Endodermal cell (in vitro differentiated cells): Measurements from ENCODE around the gene CAPZB. TPM values are rescaled to one million over a fixed set of nuclear protein-coding genes. Genes with fewer than 3 reads are reported as not detected.

ENCODE experiments used
- DNase-seq: peaks from one replicate; pipeline ENCODE4 v3.0.0-alpha.2; 2017
- H3K27ac ChIP-seq: 2 replicates; pipeline ENCODE4 v1.5.1; 2013; ENCODE audit warnings: mild to moderate bottlenecking, low read depth, low read length, moderate library complexity
- H3K27me3 ChIP-seq: 2 replicates; pipeline ENCODE4 v1.6.1; 2013; ENCODE audit warnings: mild to moderate bottlenecking, low read length, moderate library complexity; ENCODE audit not compliant: insufficient read depth, control insufficient read depth, poor library complexity, severe bottlenecking
- H3K36me3 ChIP-seq: 2 replicates; pipeline ENCODE4 v1.7.0; 2013; ENCODE audit warnings: mild to moderate bottlenecking, low read length, moderate library complexity; ENCODE audit not compliant: control insufficient read depth, insufficient read depth
- H3K4me1 ChIP-seq: one replicate; pipeline ENCODE4 v1.7.0; 2013; ENCODE audit warnings: low read length; ENCODE audit not compliant: control insufficient read depth, insufficient read depth
- H3K4me3 ChIP-seq: 2 replicates; pipeline ENCODE4 v1.5.1; 2013; ENCODE audit warnings: mild to moderate bottlenecking, low read length, moderate library complexity
- H3K9ac ChIP-seq: 2 replicates; pipeline ENCODE4 v1.6.1; 2013; ENCODE audit warnings: mild to moderate bottlenecking, low read length, moderate library complexity; ENCODE audit not compliant: poor library complexity, severe bottlenecking; ENCODE audit errors: extremely low read depth
- H3K9me3 ChIP-seq: 2 replicates; pipeline ENCODE4 v1.6.1; 2013; ENCODE audit warnings: mild to moderate bottlenecking, low read length, moderate library complexity; ENCODE audit not compliant: control insufficient read depth
- H3K27ac Mint-ChIP-seq: 2 replicates; pipeline ENCODE4 v1.8.0; 2020; ENCODE audit warnings: mixed read lengths
- H3K27me3 Mint-ChIP-seq: 2 replicates; pipeline ENCODE4 v1.8.0; 2021; ENCODE audit warnings: mild to moderate bottlenecking, mixed read lengths; ENCODE audit not compliant: insufficient read depth
- H3K36me3 Mint-ChIP-seq: 2 replicates; pipeline ENCODE4 v1.8.0; 2020; ENCODE audit warnings: low read depth, mixed read lengths
- H3K4me1 Mint-ChIP-seq: 2 replicates; pipeline ENCODE4 v1.8.0; 2020; ENCODE audit warnings: mixed read lengths
- H3K4me3 Mint-ChIP-seq: 2 replicates; pipeline ENCODE4 v1.8.0; 2020; ENCODE audit warnings: mild to moderate bottlenecking, moderate library complexity, mixed read lengths
- H3K9me3 Mint-ChIP-seq: 2 replicates; pipeline ENCODE4 v1.8.0; 2020; ENCODE audit warnings: mild to moderate bottlenecking, mixed read lengths
- WGBS, 2 experiments: methylation state at CpG; one replicate each; pipeline versions ENCODE4 v1.1.5 to v1.1.7; 2013; ENCODE audit warnings: missing lambda C conversion rate in 2 of 2, mixed read lengths in 1 of 2; ENCODE audit not compliant: insufficient coverage in 1 of 2, insufficient read length in 1 of 2; 5-methylcytosine and 5-hydroxymethylcytosine counted together
- total RNA-seq, 2 donors: library from RNA; stranded (reverse); fragmentation: NEBNext Ultra II Directional in 1 of 2; extraction: Animal tissue kit (Norgen Biotek cat#: 25700) in 1 of 2; gene quantifications; 2 replicates in 1 of 2; 3 replicates in 1 of 2; pipeline ENCODE4 v1.2.1, GENCODE V29; 2021
- TF ChIP-seq, protein P1 (sequence below): fragments of 200-600 bp; sonication (generic); conservative IDR thresholded peaks from 2 replicates; pipeline ENCODE4 v1.5.0; 2021; ENCODE audit warnings: antibody characterized with exemption, mild to moderate bottlenecking

Gene CAPZB
- total RNA-seq, 2 donors from 2014 or later: 334 to 362 TPM

- no peak overlapping the region for H3K9ac ChIP-seq
- H3K27ac ChIP-seq: no peak overlapping the region
- 81 to 85% methylated on average over 9 to 10 of the region's 10 CpGs for WGBS, 2 experiments
- H3K27me3 ChIP-seq: no peaks in the 10 kb centered on the region
- DNase-seq: peak; percentile 39
- TF ChIP-seq, protein P1, sequence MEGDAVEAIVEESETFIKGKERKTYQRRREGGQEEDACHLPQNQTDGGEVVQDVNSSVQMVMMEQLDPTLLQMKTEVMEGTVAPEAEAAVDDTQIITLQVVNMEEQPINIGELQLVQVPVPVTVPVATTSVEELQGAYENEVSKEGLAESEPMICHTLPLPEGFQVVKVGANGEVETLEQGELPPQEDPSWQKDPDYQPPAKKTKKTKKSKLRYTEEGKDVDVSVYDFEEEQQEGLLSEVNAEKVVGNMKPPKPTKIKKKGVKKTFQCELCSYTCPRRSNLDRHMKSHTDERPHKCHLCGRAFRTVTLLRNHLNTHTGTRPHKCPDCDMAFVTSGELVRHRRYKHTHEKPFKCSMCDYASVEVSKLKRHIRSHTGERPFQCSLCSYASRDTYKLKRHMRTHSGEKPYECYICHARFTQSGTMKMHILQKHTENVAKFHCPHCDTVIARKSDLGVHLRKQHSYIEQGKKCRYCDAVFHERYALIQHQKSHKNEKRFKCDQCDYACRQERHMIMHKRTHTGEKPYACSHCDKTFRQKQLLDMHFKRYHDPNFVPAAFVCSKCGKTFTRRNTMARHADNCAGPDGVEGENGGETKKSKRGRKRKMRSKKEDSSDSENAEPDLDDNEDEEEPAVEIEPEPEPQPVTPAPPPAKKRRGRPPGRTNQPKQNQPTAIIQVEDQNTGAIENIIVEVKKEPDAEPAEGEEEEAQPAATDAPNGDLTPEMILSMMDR: no peak
- H3K36me3 ChIP-seq: peaks cover 44% of the 10 kb centered on the region
- Mint-ChIP-seq H3K36me3 (peaks cover 13% of the 10 kb centered on the region), H3K27ac (no peak overlapping the region), H3K27me3 (no peaks in the 10 kb centered on the region), H3K4me3 (no peak overlapping the region), H3K4me1 (peaks cover 26% of the 10 kb centered on the region), H3K9me3 (no peaks in the 10 kb centered on the region)
- no peaks in the 10 kb centered on the region for H3K9me3 ChIP-seq
- H3K4me3 ChIP-seq: no peak overlapping the region
- H3K4me1 ChIP-seq: peaks cover 5% of the 10 kb centered on the region
Measured at GRCh38 chr1:19462781-19463503, 22.4 kb downstream of the CAPZB start.

GRCh38 chr1:19461220-19461554, 24.2 kb downstream of the CAPZB start:
- peaks cover 27% of the 10 kb centered on the region for H3K4me1 Mint-ChIP-seq
- peak; percentile 75 for DNase-seq
- H3K9me3 Mint-ChIP-seq: no peaks in the 10 kb centered on the region
- H3K4me3 Mint-ChIP-seq: no peak overlapping the region
- H3K4me3 ChIP-seq: no peak overlapping the region
- H3K36me3 Mint-ChIP-seq: peaks cover 13% of the 10 kb centered on the region
- TF ChIP-seq, protein P1: no peak
- H3K27me3 ChIP-seq: no peaks in the 10 kb centered on the region
- WGBS, 2 experiments: 75% methylated on average over 6 of the region's 6 CpGs; no CpG with 5 or more reads in 1 of the 2 experiments
- no peak overlapping the region for H3K9ac ChIP-seq
- H3K36me3 ChIP-seq: peaks cover 38% of the 10 kb centered on the region
- no peaks in the 10 kb centered on the region for H3K27me3 Mint-ChIP-seq
- H3K27ac ChIP-seq: no peak overlapping the region
- peaks cover 11% of the 10 kb centered on the region for H3K4me1 ChIP-seq
- H3K9me3 ChIP-seq: no peaks in the 10 kb centered on the region
- H3K27ac Mint-ChIP-seq: no peak overlapping the region

- Mint-ChIP-seq H3K4me3 (no peak overlapping the region), H3K36me3 (peaks cover 13% of the 10 kb centered on the region), H3K27ac (no peak overlapping the region), H3K4me1 (peaks cover 27% of the 10 kb centered on the region), H3K27me3 (no peaks in the 10 kb centered on the region), H3K9me3 (no peaks in the 10 kb centered on the region)
- 91 to 98% methylated on average over 4 to 12 of the region's 12 CpGs for WGBS, 2 experiments
- no peaks in the 10 kb centered on the region for H3K27me3 ChIP-seq
- H3K4me1 ChIP-seq: peaks cover 13% of the 10 kb centered on the region
- no peak overlapping the region for H3K4me3 ChIP-seq
- no peaks in the 10 kb centered on the region for H3K9me3 ChIP-seq
- peaks cover 34% of the 10 kb centered on the region for H3K36me3 ChIP-seq
- H3K9ac ChIP-seq: no peak overlapping the region
- no peak overlapping the region for H3K27ac ChIP-seq
- TF ChIP-seq, protein P1: no peak
- DNase-seq: peak; percentile 54
Measured at GRCh38 chr1:19460535-19461219, 24.7 kb downstream of the CAPZB start.
